Stimulated activated CD4-positive, alpha-beta T cell treated with anti-CD3 and anti-CD28 coated beads, Interleukin-15, amount 100 ng/mL, for 1 hour (primary cell): ENCODE data around the gene ZNF726.
"Not testable (repeated sequence)": the region's sequence is repeated elsewhere in the genome, so short reads cannot be mapped to it uniquely, and the experiment has no call there.

ENCODE experiments used
- DNase-seq, 2 donors: peaks; one replicate each; pipeline ENCODE4 v3.0.0-alpha.2; 2020; ENCODE audit warnings: low read depth in 1 of 2, low spot score in 1 of 2

ZNF726 gene

GRCh38 chr19:23943411-23943810 lies 28.7 kb downstream of the ZNF726 start:
- DNase-seq: no peak

DNA sequence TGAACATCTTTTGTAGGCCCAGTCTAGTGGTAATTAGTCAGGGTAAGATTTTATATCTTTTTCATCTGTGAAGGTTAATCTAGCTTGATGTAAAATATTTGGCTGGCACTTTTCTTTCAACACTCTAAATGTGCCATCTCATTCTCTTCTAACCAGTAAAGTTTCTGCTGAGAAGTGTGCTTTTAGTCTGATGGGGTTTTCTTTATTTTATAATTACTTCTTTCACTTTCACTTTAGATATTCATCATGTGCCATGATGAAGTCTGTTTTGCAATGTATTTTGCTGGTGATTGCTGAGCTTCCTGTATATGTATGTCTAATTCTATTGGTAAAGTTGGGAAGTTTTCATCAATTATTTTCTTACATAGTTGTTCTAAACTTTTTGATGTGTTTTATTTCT lies 31.9 kb downstream of the ZNF726 start:
- no peak for DNase-seq

- no peak for DNase-seq
These were observed 34.9 kb downstream of the ZNF726 start for GRCh38 chr19:23949611-23950010.

GRCh38 chr19:23956051-23956450 lies 41.4 kb downstream of the ZNF726 start:
- no peak for DNase-seq

- DNase-seq: no peak
These were observed 43.1 kb downstream of the ZNF726 start for GRCh38 chr19:23957660-23958281.

DNA sequence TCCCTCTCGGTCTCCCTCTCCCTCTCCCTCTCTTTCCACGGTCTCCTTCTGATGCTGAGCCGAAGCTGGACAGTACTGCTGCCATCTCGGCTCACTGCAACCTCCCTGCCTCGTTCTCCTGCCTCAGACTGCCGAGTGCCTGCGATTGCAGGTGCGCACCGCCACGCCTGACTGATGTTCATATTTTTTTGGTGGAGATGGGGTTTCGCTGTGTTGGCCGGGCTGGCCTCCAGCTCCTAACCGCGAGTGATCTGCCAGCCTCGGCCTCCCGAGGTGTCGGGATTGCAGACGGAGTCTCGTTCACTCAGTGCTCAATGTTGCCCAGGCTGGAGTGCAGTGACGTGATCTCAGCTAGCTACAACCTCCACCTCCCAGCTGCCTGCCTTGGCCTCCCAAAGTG lies 48.7 kb downstream of the ZNF726 start:
- DNase-seq: not testable (repeated sequence)

DNA sequence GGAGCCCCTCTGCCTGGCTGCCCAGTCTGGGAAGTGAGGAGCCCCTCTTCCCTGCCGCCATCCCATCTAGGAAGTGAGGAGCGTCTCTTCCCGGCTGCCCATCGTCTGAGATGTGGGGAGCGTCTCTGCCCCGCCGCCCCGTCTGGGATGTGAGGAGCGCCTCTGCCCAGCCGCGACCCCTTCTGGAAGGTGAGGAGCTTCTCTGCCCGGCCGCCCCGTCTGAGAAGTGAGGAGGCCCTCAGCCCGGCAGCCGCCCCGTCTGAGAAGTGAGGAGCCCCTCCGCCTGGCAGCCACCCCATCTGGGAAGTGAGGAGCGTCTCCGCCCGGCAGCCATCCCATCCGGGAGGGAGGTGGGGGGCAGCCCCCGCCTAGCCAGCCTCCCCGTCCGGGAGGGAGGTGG lies 49.2 kb downstream of the ZNF726 start:
- DNase-seq: not testable (repeated sequence)

DNA sequence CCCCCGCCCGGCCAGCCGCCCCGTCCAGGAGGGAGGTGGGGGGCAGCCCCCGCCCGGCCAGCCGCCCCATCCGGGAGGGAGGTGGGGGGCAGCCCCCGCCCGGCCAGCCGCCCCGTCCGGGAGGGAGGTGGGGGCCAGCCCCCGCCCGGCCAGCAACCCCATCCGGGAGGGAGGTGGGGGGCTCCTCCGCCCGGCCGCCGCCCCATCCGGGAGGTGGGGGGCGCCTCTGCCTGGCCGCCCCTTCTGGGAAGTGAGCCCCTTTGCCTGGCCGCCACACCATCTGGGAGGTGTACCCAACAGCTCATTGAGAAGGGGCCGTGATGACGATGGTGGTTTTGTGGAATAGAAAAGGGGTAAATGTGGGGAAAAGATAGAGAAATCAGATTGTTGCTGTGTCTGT lies 49.6 kb downstream of the ZNF726 start:
- DNase-seq: not testable (repeated sequence)

- no peak for DNase-seq
These were observed 54.9 kb downstream of the ZNF726 start for GRCh38 chr19:23969630-23970029.

DNA sequence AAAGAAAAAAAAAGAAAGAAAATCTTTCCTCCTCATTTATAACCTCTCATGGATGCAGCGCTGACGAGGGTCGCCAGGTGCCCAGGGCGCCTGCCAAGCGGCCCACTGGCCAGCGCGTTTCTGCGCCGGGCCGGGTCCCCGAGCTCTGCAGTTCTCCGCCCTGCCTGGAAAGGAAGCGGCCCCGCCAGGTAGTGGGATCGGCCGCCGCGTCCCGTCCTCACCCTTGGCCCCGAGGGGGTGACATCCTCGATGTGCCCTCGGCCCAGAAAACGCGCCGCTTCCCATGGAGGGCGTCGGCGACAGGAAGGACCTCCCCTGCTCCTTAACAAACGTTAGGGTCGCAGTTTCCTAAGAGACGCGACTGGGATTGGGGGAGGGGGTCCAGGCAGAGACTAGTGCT lies 56.9 kb downstream of the ZNF726 start:
- DNase-seq: no peak

- DNase-seq: no peak
These were observed 57.5 kb downstream of the ZNF726 start for GRCh38 chr19:23972161-23972560.

- no peak for DNase-seq
These were observed 60.3 kb downstream of the ZNF726 start for GRCh38 chr19:23974941-23975340.

GRCh38 chr19:23976631-23977030 lies 61.9 kb downstream of the ZNF726 start:
- DNase-seq: not testable (repeated sequence)

DNA sequence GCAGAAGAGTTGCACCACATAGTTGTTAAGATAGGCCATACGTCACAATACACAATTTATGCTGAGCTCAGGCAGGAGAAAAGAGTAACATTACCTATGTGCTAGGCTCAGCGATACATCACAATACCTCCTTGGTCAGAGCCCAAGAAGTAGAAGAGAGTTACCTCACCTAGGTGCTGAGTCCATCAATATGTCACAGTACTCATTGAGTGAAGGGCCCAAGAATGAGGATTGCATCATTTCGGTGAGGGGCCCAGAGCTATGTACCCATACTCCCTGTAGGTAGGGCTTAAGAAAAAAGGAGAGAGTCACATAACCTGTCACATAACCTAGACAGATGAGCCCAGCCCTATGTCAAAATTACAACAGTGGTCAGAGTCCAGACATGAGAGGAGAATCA lies 62.6 kb downstream of the ZNF726 start:
- not testable (repeated sequence) for DNase-seq

GRCh38 chr19:23978068-23978467 lies 63.4 kb downstream of the ZNF726 start:
- DNase-seq: no peak

DNA sequence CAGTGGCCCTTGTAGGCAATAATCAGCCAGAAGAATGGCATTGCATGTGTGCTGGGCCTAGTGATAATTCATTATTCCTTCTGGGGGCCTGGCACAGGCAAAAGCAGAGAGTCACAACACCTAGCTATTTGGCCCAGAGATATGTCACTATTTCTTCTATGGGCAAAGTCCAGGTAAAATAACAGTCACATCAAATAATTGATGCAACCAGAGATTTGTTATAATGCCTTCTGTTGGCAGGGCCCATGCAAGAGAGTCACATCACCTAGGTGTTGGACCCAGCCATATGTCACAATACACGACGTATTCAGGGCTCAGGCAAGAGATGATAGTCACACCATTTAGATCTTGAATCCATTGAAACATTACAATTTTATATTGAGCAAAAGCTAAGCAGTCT lies 66.1 kb downstream of the ZNF726 start:
- DNase-seq: no peak

- no peak for DNase-seq
These were observed 67.2 kb downstream of the ZNF726 start for GRCh38 chr19:23981863-23982262.

GRCh38 chr19:23983406-23983805 lies 68.7 kb downstream of the ZNF726 start:
- no peak for DNase-seq
